NCI-H82 (cell line): ENCODE data around the gene ZNF565.
A peak's percentile ranks its signal among the peaks of the same experiment; 100 is the strongest.
"Not testable (repeated sequence)": the region's sequence is repeated elsewhere in the genome, so short reads cannot be mapped to it uniquely, and the experiment has no call there.

ENCODE experiments used
- DNase-seq: peaks from one replicate; lab custom pipeline; 2025; lab: John Stamatoyannopoulos, UW

The ZNF565 gene

DNA sequence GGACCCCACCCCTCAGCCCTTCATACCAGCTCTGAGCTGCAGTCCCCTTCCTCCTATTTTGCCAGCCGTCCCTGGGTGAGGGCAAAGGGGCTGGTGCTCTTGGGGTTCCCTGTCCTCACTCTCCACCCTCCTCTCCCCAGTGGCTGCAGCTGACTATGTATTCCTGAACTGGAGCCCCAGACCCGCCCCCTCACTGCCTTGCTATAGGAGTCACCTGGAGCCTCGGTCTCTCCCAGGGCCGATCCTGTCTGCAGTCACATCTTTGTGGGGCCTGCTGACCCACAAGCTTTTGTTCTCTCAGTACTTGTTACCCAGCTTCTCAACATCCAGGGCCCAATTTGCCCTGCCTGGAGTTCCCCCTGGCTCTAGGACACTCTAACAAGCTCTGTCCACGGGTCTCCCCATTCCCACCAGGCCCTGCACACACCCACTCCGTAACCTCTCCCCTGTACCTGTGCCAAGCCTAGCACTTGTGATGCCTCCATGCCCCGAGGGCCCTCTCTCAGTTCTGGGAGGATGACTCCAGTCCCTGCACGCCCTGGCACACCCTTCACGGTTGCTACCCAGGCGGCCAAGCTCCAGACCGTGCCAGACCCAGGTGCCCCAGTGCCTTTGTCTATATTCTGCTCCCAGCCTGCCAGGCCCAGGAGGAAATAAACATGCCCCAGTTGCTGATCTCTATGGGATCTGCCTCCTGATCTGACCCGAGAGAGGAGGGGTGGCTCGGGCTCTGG is 64.6 kb downstream of the ZNF565 start:
- no peak for DNase-seq

GRCh38 chr19:36144624-36145023 is 69.8 kb downstream of the ZNF565 start:
- no peak for DNase-seq

DNA sequence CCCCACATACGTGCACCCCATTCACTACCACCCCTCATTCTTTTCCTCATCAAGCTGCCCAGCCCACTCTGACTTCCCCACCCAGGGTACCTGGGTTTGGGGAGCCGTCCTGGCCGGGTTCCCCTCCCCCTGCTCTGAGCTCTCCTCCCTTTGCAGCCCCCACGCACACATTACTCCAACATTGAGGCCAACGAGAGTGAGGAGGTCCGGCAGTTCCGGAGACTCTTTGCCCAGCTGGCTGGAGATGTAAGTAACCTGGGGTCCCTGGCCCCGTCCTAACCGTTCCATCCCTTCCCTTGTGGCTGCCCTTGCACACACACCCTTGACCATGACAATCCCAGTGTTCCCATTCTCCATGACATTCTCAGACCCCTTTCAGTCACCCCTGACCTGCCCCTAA is 72.0 kb downstream of the ZNF565 start:
- DNase-seq = no peak

DNA sequence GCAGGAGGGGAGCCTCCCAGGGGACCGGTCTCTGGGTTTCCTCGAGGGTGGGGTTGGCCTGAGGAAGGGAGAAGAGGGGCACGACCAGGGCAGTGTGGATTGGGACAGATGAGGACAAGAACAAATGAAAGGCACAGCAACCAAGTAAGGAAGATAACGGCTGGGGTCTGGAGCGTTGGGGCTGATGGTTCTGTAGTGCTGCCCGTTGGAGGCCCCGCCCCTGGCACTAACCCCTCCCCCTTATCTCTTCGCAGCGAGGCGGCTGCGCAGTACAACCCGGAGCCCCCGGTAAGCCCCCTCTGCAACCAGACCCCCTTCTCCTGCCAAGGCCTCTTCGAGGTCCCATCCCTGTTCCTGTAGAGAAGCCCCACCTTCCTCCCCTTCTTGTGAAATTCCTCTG is 72.4 kb downstream of the ZNF565 start:
- no peak for DNase-seq

DNA sequence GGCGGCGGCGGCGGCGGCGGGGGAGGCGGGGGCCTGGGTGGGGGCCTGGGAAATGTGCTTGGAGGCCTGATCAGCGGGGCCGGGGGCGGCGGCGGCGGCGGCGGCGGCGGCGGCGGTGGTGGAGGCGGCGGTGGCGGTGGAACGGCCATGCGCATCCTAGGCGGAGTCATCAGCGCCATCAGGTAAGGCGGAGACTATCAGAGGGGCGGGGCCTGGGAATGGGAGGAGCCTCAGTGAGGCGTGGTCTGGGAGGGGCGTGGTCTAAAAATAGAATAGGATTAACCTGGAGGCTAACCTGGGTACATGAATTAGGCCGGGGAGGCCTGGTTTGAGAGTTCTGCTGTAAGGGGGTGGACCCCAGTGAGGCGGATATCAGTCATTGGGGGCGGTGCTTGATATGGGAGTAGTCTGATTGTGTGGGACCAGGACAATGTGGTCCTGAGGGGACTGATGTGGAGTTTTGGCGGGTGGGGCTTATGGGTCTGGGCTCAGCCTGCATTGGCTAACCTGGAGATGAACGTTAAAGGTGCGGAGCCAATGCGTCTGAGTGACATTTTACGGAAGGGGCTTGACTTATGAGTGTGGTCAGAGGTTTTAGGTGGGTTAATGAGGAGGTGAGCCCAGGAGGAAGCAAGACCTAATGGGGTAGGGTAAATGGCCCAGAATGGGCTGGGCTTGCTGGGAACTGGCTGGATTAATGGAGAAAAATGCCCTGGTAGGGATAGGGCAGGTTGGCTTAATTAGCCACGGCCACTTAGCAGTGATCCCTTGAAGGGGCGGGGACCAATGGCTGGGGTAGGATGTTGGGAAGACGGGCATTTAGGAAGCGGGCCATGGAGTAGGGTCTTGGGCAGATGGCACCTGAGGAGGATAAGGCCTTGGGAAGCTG is 73.2 kb downstream of the ZNF565 start:
- DNase-seq = peak; percentile 94

- peak; percentile 90 for DNase-seq
Measured at GRCh38 chr19:36140304-36141038, 74.0 kb downstream of the ZNF565 start.

DNA sequence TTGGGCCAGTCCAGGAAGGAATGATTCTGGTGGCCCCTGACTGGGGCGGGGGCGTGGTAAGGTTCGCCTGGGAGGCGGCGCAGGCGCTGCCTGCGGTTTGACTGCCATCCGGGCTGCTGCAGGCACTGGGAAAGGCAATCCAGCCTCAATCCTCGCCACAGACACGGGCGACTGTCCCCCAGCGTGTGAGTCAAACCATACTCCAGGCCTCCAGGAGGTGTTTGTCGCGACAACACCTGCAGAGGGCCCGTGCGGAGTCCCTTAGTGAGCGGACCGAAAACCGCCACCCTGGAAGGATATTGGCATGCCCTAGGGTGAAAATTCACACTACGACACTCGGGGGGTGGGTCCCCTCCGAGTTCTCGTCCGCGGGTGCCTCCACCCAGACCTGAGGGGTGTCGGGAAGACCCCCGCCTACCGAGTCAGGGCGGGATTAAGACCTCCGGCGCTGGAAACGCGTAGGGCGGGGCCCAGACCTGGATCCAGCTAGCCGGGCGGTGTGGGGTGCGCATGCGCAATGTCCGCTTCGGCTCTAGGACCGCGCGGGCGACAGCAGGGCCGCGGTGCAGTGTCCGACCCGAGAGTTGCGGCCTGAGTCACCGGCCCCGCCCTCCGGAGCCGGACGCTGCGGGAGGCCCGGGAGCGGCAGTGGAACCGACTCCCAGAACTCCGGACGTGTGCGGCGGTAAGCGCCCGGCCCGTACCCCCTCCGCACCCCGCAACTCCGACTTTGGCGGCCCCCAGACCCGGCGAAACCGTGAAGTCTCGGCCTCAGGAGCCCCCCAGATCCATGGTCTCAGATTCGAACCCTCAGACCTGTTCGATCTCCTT is 74.8 kb downstream of the ZNF565 start, which contains the start of gene CAPNS1:
Gene CAPNS1, plus strand, starts transcription at position 594 of the 831 bp plus-strand sequence. CDS start 946 bp downstream, outside the sequence.
- DNase-seq = peak; percentile 99

DNA sequence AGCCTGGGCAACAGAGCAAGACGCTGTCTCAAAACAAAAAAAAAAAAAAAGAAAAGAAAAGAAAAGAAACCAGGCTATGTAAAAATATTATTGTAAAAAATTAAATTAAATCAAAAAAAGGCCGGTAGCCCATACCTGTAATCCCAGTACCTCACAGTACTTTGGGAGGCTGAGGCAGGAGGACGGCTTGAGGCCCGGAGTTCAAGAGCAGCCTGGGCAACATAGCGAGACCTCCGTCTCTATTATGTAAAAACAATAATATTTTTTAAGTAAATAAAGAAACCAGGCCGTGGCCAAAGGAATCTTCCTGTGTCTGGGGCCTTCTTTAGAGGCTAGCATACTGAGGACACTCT is 75.4 kb downstream of the ZNF565 start:
- no peak for DNase-seq

DNA sequence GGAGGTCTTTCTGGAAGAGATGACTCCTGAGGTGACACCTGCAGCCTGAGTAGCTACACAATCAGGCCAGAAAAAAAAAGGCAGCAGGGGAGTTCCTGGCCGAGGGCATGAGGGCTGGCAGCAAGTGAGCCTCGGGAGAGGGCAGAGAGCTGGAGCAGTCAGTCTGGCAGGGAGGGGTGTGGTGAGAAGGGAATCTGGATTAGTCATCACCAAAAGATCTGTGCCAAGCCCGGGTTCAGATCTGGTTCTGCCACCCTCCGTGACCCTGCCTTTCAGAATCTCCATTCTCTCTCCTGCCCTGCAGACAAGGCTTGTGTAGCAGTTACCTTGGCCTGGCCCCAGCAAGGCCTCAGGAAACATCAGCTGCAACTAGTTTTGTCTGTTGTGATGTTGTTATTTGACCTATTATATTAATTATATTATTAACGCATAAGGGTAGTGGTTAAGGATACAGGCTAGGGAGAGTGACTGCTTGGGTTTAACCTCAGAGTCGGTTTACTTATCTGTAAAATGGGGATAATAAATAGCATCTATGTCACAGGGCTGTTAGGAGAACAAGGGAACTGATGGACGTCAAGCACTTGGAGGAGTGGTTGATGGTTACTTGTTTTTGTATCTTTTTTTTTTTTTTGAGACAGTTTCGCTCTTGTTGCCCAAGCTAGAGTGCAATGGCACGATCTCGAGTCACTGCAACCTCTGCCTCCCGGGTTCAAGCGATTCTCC is 77.3 kb downstream of the ZNF565 start:
- no peak for DNase-seq

- DNase-seq = not testable (repeated sequence)
Measured at GRCh38 chr19:36134867-36135266, 79.6 kb downstream of the ZNF565 start.
